ENCODE data around the gene LSM14B.

The LSM14B gene

DNA sequence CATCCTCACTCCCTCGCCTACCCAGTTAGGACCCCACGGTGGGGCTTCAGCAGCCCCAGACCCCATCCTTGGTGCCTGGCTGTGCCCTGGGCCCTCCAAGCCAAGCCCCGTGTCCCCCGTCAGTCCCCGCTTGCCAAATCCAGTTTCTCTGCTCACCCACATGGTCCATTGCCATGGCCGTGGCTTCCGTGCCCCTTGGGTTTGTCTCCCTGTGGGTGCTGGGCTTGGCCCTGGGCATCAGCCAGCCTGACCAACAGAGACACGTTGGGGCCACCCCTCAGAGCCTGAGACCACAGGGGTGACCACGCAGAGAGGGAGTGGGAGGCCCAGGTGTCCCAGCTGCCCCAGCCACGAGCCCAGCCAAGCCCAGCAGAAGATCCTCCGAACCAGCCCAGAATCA is 28.9 kb downstream of the LSM14B start:
- no peak for TF ChIP-seq POLR2A (IDR thresholded peaks at IDR 0.05; ENCODE audit: low read depth, low read length)
- no peak for FAIRE-seq
- DNase-seq (ENCODE audit: insufficient read length, low spot score) = no peak

DNA sequence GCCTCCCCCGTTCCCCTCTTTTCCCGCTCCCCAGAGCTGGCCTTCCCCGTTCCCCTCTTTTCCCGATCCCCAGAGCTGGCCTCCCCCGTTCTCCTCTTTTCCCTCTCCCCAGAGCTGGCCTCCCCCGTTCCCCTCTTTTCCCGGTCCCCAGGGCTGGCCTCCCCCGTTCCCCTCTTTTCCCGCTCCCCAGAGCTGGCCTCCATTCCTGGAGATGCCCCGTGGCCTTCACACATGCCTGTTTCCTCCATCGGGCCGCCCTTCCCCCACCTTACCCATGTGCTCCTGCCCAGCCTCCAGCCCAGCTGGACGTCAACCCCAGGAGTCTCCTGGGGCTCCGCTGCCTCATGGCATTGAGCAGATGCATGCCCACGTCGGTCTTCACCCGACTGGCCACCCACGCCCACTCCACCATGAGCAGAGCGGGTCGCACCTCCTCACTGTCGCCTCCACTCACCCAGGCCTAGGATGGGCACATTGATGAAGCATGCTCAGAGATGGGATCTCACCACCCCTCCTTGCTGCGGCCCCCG is 29.6 kb downstream of the LSM14B start:
- DNase-seq (ENCODE audit: insufficient read length, low spot score) = no peak
- no peak for TF ChIP-seq POLR2A (IDR thresholded peaks at IDR 0.05; ENCODE audit: low read depth, low read length)
- no peak for FAIRE-seq

DNA sequence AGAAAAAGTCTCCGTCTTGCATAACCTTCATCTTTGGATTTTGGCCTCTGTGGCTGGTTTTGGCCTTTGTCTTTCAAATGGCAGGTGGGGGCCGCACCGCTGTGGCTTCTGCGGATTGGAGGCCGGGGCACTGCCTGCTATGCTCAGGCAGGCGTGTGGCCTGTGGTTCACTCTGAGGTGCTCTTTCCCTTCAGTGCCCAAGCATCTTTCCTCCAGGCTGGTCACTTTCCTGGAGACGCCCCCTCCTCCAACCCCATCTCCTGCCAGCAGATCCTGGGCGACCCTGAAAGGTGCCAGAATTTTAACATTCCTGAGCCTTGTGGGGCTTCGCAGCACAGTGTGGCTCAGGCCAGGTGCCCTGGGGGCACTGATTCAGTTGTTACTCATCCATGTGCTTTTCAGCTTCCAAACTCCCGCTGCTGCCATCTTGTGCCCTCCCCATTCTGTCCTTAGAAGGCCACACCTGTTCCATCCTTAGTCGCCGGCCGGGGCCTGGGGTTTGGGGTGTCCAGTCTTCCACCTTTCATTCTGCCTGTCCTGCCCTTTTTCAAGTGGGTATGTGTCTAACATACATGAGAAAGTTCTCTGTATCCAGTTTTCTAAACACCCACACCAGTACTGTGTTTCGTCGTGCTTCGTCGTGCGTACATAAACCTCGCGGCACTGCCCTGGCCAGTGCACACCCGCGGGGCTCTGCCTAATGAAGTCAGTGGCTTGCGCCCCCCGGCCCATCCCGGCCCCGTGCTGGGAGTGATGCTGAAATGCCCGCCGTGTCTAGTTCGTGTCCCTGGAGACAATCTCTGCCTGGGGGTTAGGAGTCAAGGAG is 33.4 kb downstream of the LSM14B start:
- FAIRE-seq (no peak), DNase-seq (ENCODE audit: insufficient read length, low spot score) (no peak)
- TF ChIP-seq POLR2A (IDR thresholded peaks at IDR 0.05; ENCODE audit: low read depth, low read length) = no peak

DNA sequence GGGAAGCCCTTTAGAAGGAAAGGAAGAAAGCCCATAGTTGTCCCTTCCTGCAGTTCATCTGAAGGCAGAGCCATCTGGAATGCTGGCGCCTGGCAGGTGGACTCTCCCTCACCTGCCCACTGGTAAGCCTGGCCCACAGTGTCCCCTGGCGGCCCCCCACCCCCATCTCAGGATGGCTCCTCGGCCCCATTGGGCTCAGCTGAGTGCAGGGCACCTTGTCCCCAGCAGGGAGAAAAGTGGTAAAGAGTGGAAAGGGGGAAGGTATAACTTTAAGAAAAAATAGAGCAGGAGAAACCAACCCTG is 33.9 kb downstream of the LSM14B start:
- TF ChIP-seq POLR2A (IDR thresholded peaks at IDR 0.05; ENCODE audit: low read depth, low read length) = no peak
- FAIRE-seq (no peak), DNase-seq (ENCODE audit: insufficient read length, low spot score) (no peak)

DNA sequence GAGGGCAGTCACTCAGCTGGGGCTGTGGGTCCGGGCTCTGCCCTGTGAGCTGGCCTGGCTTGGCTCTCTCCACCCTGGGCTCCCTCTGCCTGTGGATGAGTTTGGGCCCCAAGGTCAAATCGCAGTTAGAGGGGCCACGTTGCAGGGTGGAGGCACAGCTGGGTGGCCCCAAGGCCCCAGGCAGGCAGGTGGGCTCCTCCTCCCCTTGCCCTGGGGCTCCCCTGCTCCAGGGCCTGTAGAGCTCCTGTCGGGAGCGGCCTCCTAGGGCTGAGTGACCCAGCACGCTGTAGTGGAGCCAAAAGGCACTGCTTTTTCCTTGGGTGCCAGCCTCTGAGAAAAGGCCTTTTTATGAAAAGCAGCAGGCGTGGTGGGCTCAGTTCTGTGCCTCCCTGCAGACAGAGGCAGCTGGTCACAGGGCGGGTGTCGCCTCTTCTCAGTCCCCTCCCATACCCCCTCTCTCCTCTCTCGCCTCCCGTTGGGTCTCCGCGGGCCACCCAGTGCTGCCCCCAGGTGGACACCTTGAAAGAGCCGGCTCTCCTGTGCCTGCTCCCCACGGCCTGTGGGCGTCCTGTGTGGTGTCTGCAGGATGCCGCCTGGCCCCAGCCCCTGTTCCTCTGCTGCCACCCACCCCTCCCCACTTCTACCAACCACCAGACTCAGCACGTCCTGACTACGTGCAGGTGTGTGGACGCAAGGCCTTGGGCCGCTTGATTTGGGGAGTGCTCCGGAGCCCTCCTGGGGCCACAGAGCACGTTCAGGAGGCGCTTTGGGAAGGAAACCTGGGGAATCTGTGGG is 34.5 kb downstream of the LSM14B start:
- no peak for TF ChIP-seq POLR2A (IDR thresholded peaks at IDR 0.05; ENCODE audit: low read depth, low read length)
- peak; percentile 43 for DNase-seq (ENCODE audit: insufficient read length, low spot score)
- no peak for FAIRE-seq

DNA sequence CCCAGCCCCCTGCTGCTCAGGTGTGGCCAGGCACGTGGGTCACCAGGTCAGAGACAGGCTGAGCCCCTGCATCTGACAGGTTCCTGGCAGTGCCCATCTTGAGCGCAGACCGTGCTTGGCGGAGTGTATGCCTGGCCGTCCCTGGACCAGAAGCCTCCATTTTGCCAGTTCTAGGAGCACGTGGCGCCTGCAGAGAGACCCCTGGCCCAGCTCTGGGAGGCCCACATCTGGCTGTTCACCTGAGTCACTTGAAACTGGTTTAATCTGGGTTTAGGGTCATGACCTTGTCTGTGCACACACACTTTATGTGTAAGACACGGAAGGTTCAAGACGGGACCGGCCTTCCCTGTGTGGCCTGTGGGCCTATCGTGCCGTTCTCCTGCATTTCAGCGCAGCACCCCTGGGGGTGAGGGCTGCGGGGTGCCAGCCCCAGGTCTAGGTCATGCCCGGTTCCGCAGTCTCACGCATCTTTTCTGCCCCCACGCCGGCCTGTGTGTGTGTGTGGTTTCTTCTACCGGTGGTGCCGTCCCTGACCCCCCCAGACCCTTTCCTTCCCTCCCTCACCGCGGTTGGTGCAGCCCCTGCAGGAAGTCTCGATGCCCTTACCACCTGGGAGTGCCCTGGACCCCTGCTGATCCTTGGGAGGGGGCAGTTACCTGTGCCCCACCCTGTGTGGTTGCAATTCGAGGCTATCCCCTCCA is 35.3 kb downstream of the LSM14B start:
- no peak for TF ChIP-seq POLR2A (IDR thresholded peaks at IDR 0.05; ENCODE audit: low read depth, low read length)
- no peak for DNase-seq (ENCODE audit: insufficient read length, low spot score)
- FAIRE-seq = no peak

DNA sequence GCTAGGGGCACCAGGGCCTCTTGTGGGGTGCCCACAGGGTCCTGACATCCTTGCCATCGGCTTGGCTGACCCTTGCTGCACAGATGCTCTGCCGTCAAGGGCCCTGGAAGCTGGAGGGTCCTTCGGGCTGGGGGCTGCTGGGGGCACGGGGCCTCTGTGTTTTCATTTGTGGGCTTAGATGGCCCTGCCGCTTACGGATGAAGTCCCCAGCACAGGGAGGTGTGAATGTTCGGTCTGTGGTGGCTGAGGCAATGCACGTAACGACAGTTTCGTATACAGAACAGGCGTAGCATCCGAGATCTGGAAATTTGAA is 35.8 kb downstream of the LSM14B start:
- no peak for TF ChIP-seq POLR2A (IDR thresholded peaks at IDR 0.05; ENCODE audit: low read depth, low read length)
- FAIRE-seq (no peak), DNase-seq (ENCODE audit: insufficient read length, low spot score) (no peak)

DNA sequence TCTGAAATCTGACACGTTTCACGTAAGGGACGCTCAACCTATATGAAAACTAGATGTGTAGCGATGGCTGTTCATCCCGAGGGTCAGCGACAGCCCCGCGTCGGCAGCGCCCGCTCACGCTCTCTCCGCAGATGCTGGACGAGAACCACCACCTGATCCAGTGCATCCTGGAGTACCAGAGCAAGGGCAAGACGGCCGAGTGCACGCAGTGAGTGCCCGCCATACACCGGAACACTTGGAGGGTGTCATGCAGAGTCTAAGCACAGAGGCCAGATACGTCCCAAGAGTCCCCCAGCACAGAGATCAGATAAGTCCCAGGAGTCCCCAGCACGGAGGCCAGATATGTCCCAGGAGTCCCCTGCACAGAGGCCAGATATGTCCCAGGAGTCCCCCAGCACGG is 36.3 kb downstream of the LSM14B start:
- FAIRE-seq (no peak), DNase-seq (ENCODE audit: insufficient read length, low spot score) (no peak)
- TF ChIP-seq POLR2A (IDR thresholded peaks at IDR 0.05; ENCODE audit: low read depth, low read length) = no peak

DNA sequence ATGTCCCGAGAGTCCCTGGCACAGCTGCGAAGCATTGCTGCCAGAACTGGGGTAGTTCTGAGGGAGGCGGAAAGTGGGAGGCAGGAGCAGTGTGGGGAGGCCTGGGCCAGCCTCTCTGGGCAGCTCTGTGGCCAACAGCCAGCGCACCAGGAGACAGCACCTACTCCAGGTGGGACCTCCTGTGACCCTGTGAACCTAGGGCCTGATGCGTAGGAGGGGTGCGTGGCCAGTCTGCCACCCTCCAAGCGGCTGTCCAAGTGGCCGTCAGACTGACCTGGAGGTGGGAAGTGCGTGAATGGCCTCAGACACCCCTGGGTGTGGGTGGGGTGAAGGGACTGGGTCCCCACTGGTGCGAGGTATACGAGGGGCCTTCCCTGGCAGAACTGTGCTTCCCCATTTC is 36.8 kb downstream of the LSM14B start:
- FAIRE-seq (no peak), DNase-seq (ENCODE audit: insufficient read length, low spot score) (no peak)
- no peak for TF ChIP-seq POLR2A (IDR thresholded peaks at IDR 0.05; ENCODE audit: low read depth, low read length)

DNA sequence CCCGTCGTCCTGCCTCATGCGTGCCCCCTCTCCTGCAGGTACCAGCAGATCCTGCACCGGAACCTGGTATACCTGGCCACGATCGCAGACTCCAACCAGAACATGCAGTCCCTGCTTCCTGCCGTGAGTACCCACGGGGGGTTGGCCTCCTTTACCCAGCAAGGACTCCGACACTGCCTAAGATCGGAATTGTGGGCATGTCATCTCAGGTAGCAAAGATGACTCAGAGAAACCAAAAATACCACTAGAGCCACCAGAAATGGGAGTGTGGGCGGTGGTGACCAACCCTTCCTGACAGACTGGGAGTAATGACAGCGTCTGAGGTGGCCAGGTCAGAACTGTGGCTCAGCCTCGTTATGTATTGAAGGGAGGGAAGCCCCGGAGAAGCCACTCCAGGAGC is 37.6 kb downstream of the LSM14B start:
- peak; percentile 50 for DNase-seq (ENCODE audit: insufficient read length, low spot score)
- no peak for FAIRE-seq

DNA sequence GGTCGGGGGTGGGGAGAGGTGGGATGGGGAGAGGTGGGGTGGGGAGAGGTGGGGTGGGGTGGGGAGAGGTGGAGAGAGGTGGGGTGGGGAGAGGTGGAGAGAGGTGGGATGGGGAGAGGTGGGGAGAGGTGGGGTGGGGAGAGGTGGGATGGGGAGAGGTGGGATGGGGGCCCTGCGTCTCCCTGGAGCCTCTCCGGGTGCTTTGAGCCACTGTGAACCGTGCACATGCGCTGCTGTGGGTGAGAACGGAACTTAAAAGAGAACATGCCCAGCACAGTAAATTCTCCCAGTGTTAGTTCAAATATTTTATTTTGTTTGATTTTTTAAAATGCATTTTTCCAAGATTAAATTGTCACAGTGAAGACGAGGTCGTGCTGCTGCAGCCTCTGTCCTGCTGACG is 38.0 kb downstream of the LSM14B start:
- no peak for TF ChIP-seq POLR2A (IDR thresholded peaks at IDR 0.05; ENCODE audit: low read depth, low read length)
- no peak for FAIRE-seq
- no peak for DNase-seq (ENCODE audit: insufficient read length, low spot score)

More for the DNA sequence above, 37.6 kb downstream of the LSM14B start:
- no peak for TF ChIP-seq POLR2A (IDR thresholded peaks at IDR 0.05; ENCODE audit: low read depth, low read length)

DNA sequence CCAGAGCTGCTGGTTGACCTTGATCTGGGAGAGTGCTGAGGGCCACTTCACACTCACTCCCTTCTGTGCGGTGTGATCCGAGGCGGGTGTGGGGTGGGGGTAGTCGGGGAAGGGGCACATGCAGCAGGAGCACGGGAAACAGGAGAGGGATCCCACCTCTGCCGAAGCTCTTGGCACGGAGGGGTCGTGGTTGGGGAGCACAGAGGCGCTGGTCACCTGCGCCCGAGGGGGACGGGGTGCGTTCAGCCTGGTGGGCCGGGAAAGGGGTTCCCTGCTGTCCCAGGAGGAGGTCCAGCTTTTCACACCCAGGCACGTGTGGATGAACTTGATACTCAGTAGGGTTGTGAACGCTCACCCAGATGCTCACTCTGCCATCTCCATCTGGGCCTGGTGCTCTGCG is 38.6 kb downstream of the LSM14B start:
- no peak for TF ChIP-seq POLR2A (IDR thresholded peaks at IDR 0.05; ENCODE audit: low read depth, low read length)
- FAIRE-seq (no peak), DNase-seq (ENCODE audit: insufficient read length, low spot score) (no peak)

DNA sequence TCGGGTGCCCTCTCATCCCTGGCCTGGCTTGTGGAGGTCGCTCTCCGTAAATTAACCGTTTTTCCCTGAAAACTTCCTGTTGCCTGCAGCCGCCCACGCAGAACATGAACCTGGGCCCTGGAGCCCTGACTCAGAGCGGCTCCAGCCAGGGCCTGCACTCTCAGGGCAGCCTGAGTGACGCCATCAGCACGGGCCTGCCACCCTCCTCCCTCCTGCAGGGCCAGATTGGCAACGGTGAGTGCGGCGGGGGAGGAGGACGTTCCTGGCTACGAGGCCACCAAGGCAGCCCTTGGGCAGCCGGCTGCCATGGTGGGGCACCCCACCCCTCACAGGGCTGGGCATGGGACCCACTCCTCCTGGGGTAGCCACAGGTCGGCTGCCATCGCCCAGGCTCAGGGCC is 39.1 kb downstream of the LSM14B start:
- FAIRE-seq (no peak), DNase-seq (ENCODE audit: insufficient read length, low spot score) (peak; percentile 82)
- TF ChIP-seq POLR2A (IDR thresholded peaks at IDR 0.05; ENCODE audit: low read depth, low read length) = no peak

DNA sequence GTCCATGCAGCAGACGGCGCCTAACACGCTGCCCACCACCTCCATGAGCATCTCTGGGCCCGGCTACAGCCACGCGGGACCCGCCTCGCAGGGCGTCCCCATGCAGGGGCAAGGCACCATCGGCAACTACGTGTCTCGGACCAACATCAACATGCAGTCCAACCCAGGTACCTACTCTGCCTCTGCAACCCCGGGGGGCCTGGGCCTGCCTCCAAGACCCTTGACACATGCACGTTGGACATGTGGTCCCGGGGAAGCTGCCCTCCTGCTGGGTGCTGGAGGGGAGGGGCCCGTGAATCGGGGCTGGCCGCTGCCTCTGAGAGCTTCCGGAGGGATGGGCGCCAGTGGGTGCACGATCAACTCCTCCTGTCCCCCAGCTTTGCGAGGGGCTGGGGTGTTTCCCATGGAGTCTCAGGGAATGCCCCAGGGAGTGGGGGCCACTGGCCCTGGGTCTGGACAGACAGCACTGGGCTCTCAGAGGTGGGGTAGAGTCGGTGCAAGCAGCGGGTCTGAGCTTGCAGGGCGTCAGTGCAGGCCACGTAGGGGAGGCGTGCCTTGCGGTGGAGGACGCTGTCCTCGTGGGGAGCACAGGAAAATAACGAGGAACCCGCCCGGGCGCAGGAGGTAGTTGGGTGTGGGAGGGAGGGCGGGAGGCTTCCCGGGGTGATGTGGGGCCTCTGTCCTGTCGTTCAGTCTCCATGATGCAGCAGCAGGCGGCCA is 40.6 kb downstream of the LSM14B start:
- no peak for TF ChIP-seq POLR2A (IDR thresholded peaks at IDR 0.05; ENCODE audit: low read depth, low read length)
- FAIRE-seq (no peak), DNase-seq (ENCODE audit: insufficient read length, low spot score) (no peak)

Data from H54 (cell line).